ENCODE results near the gene S1PR4.

DNA sequence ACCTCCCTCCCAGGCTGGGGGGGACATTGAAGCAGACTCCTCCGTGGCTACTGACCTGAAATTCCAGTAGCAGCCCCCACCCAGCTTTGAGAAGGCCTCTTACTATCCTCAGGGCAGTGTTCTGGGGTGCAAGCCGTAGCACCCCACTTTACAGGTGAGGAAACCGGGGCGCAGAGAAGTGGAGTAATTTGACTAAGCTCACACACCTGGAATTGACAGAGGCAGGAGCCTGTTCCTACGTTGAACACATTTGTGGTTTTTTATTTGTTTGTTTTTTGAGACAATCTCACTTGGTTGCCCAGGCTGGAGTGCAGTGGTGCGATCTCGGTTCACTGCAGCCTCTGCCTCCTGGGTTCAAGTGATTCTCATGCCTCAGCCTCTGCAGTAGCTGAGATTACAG lies 14.6 kb upstream of the S1PR4 start:
- TF ChIP-seq CTCF (IDR thresholded peaks at IDR 0.05; ENCODE audit: poor library complexity) (no peak), EZH2phosphoT487 (IDR thresholded peaks at IDR 0.05; ENCODE audit: low read depth, severe bottlenecking, unreplicated experiment) (no peak)

All from hepatocyte (in vitro differentiated cells).